Embryonic facial prominence (tissue), 1 donor: ENCODE results near the gene NAT8L.

ENCODE experiments used
- DNase-seq: peaks from one replicate; pipeline ENCODE4 v3.0.0-alpha.2; 2016; ENCODE audit errors: extremely low spot score

The NAT8L gene

DNA sequence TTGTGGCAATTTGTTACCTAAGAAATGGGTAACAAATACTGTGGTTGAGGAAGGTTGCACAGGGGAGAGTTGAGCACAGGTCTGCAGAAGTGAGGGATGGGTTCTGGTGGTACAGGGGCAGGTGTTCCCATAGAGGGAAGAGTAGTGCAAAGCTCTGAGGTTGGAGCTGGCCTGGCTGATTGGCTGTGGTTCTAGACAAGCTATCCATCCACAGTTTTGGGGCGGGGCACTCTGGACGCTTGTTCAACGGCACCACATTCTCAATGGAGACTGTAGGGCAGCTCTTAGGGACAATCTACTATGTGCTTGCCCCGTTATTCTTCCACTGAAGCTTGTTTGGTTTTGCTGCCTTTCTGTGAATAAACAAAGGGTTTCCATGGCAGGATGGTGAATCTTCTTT, 35.4 kb downstream of the NAT8L start:
- DNase-seq = no peak

DNA sequence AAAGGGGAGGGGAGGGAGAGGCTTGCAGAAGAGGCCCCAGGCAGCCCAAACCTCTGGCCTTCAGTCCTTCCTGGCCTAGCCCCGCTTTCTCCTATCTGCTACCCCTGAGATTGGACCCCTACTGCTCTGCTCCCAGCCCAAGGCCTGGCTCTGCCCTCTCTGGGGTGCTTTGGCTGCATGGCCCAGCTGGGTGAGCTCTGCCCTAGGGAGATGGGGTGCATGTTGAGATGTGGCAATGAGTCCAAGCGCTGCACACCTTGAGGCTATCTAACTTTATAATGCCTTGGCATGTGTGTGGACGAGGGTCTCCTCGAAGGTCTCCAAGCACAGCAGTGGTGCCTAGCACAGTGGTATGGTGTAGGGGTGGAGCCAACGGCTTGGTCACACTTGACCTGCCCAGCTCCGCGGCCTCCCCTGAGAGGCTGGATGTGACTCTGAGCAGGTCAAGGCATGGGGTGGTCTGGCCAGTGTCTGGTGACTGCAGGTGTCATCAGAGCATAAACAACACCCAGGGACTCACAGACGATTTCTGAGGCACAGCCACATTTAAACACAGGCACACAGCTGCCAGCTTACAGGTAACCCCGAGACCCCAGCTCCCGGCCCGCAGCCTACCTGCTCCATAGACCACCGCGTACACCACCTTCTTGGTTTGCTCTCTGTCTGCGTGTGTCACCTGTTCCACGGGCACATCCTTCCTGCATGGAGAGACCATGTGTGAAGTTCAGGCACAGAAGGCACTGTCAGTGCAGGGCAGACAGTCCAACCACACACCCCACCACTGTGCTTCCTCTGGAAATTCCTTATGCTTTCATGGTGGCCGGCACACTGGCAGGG, 36.3 kb downstream of the NAT8L start:
- no peak for DNase-seq

DNA sequence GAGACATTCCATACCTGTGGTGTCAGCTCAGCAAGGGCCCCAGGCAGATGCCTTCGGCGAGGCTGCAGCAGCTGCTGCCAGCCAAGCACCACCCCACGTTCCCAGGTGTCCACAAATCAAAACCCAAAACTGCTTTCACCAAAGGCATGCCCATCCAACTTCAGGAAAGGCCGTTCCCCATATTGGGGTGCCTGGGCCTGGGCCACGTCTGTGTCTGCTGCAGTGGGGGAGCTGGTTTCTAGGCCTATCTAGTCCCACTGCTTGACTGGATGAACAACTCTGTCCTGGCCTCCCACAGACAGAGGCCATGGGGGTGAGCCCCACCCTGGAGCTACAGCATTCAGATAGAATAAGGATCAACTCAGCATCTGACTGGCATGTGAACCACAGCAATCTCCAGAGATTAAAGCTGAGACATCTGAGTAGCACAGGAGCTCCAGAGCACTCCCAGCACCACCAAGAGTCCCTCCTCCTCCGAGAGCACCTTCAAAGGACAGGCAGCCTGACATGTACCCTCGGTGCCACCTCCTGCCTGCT, 37.0 kb downstream of the NAT8L start:
- DNase-seq = no peak

DNA sequence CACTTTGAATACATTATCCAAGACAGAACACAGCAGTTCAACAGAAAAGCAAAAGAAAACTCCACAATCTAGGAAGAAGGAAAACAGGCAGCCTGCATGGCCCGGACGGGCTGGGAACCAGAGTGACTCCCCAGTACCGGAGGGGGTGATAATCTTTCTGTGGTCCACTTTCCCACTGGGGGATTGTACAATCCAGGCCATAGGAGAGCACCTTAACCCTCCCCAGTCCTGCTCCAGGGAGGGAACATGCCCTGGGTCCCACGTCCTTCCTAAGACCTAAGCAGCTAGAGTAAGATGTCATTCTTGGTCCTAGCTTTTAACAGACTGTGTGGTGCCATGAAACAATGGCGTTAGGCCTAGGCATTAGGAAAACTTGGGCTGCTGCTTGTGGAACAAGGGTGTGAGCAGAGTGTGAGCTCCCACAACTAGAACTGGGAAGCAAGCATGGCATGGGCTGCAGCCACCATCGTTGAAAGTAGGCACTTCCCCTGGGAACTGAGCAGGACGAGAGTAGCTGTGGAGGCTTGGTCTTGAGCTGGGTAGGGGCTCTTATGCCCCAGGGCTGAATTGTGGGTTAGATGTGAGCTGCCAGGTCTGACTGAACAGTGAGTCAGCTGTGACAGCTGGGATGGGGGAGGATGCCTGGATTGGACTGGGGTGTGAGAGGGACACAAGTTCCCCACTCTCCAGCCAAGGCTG, 42.4 kb downstream of the NAT8L start:
- DNase-seq = no peak

DNA sequence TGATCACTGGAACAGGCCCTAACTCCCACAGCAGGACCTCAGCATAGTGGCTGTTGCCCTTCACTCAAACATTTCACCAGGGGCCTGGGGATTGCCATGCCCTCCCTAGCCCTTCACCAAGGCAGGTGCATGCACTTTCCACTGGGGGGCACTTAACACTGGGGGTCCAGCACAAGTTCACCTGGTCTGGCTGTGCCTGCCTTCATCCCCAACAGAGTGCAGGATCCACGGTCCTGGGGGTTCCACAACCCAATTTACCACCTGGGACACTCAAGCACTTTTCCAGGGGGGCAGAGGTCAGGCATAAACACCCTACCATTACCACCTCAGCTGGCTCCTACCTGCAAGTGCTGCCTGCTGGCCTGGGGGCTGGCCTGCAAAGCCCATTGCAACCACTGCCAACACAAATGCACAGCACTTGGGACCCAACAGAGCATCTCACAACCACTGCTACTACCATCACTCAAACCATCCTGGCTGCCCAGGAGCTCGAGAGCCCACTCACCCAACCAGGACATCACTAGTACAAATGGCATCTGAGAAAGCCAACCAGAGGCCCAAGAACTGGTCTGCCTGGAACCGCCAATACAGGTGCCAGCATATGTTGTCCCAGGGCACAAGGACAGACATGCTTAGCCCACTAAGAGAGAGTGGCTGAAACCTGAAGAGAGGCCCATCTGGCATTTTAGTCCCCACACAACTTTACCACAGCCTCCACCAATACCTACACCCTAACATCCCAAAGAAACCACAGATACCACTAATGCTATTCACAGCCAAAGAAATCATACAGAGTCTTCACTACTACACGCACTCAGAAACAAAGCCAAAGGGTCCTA, 43.1 kb downstream of the NAT8L start:
- no peak for DNase-seq

DNA sequence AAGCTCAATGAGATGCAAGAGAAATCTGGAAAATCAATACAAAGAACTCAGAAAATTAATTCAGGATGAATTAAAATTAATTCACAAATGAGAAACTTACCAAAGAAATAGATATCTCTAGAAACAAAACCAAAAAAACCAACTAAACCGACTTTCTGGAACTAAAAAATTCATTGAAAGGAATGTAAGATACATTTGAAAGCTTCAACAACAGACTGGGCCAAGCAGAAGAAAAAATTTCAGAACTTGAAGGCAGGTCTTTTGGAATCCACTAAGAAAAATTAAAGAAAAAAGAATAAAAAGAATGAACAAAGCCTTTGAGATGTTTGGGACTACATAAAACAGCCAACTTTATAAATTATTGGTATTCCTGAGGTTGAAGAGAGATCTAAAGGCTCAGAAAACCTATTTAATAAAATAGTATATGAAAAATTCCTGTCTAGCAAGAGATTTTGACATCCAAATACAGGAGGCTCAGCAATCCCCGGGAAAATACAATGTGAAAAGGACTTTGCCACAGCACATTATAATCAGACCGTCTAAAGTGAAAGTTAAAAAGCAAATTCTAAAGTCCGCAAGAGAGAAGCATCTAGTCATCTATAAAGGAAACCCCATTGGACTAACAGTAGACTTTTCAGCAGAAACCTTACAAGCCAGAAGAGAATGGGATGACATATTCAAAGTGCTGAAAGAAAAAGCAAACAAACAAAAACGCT, 44.2 kb downstream of the NAT8L start:
- DNase-seq = no peak

DNA sequence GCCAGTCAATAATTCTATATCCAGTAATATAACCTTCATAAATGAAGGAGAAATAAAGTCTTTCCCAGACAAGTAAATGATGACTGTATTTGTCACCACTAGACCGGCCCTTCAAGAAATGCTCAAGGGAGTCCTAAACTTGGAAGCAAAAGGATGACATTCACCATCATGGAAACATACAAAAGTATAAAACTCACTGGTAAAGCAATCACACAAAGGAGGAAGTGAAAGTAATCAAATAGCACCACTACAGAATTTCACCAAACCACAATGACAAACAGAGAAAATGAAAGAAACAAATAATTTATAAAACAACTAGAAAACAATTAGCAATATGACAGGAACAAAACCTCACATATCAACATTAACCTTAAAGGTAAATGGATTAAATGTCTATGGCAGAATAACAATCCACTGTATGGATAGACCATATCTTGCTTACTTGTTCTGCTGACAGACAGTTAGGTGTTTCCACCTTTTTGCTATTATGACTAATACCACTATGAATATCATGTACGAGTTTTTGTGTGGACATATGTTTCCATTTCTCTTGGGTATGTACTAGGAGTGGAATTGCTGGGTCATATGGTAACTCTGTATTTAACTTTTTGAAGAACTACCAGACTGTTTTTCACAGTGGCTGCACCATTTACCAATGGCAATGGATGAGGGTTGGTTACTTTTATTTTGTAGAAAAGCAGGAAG, 44.9 kb downstream of the NAT8L start:
- DNase-seq = no peak

DNA sequence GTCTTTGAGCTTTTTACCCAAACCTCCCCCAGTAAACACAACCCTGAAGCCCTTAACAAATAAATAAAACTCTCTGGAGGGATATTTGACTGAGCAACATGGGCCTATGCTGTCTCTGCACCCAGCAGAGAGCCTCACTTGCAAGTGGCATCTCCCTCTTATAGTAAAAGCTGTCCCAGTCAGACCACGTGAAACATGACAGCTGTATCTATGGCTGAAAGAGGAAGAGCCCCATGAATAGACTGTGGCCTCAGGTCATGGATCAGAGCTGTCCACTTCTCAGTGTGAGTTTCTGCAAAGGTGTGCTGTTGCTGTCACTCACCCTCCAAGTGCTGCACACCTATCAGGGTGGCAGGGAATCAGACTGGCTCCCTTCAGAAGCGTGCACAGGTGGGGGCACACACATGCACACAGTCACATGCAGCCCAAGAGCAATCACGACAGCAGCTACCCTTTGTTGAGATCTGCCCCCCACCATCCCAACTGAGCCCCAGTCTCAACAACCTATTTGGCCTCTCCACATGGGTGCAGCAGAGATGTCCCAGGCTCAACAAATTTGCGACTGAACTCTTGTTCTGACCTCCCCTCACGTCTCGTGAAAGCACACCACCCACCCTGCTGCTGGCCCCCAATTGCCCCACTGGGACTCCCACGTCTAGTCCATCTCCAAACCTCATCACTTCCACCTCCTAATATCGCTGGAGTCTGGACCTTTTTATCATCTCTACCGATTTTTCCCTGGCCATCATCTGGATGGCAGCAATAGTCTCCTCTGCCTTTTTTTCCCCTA, 45.6 kb downstream of the NAT8L start:
- no peak for DNase-seq

DNA sequence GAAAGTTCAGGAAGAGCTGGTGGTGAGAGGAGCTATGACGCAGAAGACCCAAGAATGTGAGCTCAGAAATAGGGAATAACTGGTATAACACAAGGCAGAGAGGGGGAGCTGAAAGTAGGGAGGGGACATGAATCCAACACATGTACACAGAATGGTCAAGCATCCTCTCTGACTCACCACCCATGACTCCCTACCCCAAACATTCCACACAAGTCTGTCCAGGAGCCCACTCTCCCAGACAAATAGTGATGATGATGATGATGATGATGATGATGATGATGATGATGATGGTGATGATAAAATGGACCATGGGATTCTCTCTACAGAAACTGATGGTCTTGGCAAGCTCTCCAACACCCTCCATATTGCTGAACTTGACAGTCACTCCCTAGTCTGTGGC, 46.4 kb downstream of the NAT8L start:
- DNase-seq = no peak

DNA sequence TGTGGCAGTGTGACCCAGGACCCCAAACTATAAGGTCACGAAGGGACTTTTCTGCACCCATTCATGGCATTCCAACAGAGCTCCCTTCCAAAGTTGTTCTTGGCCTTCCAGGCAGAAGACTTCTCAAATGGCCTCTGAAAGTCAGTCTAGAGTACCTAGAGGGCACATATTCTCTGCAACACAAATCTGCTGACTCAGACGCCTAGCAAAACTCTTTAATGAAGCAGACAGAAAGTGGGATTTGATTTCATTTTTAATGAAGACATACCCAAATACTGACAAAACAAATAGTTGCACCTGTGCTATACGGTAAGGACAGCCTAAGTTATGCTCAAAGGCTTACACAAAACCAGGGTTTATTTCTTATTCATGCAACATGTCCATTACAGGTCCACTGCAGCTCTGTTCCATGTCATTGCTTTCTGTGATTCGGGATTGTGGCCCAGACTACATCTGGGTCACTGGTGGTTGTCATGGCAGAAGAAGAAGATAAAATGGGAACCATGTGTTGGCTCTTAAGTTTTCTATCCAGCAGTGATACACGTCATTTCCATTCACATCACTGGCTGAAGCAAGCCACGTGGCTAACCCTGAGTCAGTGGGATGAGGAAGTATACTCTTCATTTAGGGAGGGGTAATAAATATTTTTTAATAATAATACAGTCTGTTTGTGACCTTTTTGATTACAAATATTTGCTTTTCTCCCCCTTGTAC, 57.7 kb downstream of the NAT8L start:
- no peak for DNase-seq
